H54 (cell line): Measurements from ENCODE around the gene SHD.
"Not testable (repeated sequence)": the region's sequence is repeated elsewhere in the genome, so short reads cannot be mapped to it uniquely, and the experiment has no call there.

Experiments
- DNase-seq: peaks from one replicate; pipeline ENCODE4 v3.0.0; 2011; ENCODE audit warnings: low spot score, mixed read lengths; ENCODE audit not compliant: insufficient read length
- FAIRE-seq: peaks from 3 replicates; lab custom pipeline; 2011; peaks lifted over from hg19 to GRCh38; lab: Jason Lieb, UNC
- POLR2A ChIP-seq: IDR thresholded peaks from 2 replicates; pipeline ENCODE4 v1.6.1; 2011; ENCODE audit warnings: low read depth, mild to moderate bottlenecking, low read length

SHD gene

GRCh38 chr19:4277191-4277696 is 1.8 kb upstream of the SHD start:
- no peak for TF ChIP-seq POLR2A
- DNase-seq: no peak
- FAIRE-seq: no peak

DNA sequence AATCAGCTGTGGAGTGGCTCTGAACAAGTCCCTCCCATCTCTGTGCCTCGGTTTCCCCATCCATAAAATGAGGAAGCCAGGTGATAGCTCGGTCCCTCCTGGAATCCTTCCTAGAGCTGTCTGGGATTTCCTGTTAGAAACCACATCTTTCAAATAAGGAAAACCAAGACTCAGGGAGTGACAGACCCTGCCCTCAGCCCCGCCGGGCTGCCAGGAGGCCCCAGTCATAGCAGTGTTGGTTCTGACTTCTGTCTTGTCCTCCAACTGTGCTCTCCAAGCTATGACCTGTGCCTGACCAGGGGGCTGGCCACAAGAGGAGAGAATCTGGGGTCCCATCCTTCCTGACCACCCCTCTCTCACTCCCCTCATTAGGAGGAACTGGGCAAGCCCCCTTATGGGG is 1.1 kb upstream of the SHD start:
- DNase-seq (no peak), FAIRE-seq (no peak)
- TF ChIP-seq POLR2A: no peak

DNA sequence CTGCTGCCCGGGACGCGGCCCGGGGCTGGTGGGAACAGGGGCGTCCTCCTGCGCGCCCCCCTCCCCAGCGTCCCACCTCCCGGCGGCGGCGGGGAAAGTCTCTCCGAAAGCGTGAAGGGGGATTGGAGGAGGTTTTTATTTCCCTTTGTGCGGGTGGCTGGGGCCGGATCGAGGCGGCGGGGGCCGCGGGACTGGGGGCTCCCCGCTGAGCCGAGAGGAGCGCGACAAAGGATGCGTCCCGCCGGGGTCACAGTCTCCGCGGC is 132 bp downstream of the SHD start:
- FAIRE-seq (no peak), DNase-seq (no peak)
- no peak for TF ChIP-seq POLR2A

GRCh38 chr19:4279530-4280422 is 710 bp downstream of the SHD start:
- no peak for DNase-seq
- TF ChIP-seq POLR2A: no peak
- no peak for FAIRE-seq

DNA sequence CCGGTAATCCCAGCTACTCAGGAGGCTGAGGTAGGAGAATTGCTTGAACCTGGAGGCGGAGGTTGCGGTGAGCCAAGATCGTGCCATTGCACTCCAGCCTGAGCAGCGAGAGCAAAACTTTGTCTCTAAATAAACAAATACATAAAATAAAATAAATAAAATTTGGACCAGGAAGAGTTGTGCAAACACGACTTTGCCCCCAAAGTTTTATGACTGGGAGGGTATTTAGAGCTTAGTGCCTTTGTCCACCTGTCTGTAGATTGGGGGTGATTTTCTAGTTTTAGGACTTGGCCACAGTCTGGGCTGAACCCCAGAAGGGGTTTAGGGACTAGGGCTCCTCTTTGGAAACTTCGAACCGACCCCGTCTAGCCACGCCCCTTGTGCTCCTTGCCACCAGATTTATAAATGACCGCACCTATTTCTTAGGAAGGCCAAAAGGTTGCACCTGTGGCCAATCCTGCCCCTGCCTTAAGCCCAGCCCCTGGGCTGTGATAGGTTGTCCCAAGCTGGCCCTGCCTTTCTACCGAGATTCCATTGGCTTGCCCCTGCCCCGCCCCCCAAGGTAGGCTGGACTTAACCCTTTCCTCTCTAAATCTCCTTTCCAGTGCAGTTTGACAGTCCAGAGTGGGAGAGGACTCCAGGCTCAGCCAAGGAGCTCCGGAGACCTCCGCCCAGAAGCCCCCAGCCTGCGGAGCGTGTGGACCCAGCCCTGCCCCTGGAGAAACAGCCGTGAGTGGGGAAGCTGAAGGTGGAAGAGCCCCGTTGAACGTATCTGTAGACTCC is 5.3 kb downstream of the SHD start:
- DNase-seq (peak; percentile 74), FAIRE-seq (no peak)
- no peak for TF ChIP-seq POLR2A

DNA sequence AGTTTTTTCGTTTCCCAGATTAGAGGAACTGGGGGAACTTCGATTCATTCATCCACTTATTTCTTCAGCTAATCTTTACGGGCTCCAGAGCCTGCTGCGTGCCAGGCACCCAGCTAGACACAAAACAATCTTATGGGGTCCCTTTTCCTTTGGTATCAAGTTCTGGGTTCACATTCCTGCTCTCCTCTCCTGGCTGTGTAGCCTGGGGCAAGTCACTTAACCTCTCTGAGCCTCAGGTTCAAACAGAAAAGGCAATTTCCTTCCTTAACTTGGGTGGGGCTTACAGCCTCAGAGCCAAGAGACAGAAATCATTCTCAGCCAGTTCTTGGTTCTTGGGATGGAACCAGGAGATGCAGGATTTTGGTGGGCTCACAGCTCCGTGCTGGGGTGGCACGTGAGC is 5.9 kb downstream of the SHD start:
- DNase-seq (no peak), FAIRE-seq (no peak)
- TF ChIP-seq POLR2A: no peak

GRCh38 chr19:4286141-4286540 is 7.1 kb downstream of the SHD start:
- not testable (repeated sequence) for FAIRE-seq

GRCh38 chr19:4288091-4288777 is 9.2 kb downstream of the SHD start:
- DNase-seq (peak; percentile 61), FAIRE-seq (no peak)

More at GRCh38 chr19:4286141-4286540, 7.1 kb downstream of the SHD start:
- not testable (repeated sequence) for DNase-seq

GRCh38 chr19:4291184-4291732 is 12.2 kb downstream of the SHD start:
- no peak for DNase-seq
- FAIRE-seq: no peak
- no peak for TF ChIP-seq POLR2A

More at GRCh38 chr19:4288091-4288777, 9.2 kb downstream of the SHD start:
- no peak for TF ChIP-seq POLR2A

- FAIRE-seq (no peak), DNase-seq (no peak)
- no peak for TF ChIP-seq POLR2A
Observed at GRCh38 chr19:4292515-4292914, 13.4 kb downstream of the SHD start.

DNA sequence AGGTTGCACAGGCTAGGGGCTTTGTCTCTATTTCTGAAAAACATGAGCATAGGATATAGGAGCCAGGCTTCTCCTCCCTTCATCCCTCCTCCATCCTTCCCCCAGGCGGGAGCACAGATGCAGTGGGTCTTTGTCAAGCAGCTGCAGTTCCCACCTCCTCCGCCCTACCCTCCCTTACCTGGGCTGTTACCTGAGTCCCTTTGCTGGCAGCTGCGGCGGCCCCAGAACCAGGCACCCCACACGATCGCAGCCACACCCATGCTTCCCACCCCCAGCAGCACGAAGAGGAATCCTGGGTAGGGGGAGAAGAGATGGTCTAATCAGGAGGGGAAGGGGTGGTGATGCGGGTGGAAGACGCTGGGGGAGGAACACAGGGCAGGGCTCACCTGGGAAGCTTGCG is 15.3 kb downstream of the SHD start:
- no peak for TF ChIP-seq POLR2A
- DNase-seq (no peak), FAIRE-seq (no peak)

- TF ChIP-seq POLR2A: no peak
- no peak for FAIRE-seq
- no peak for DNase-seq
Observed at GRCh38 chr19:4295972-4296771, 17.1 kb downstream of the SHD start.

DNA sequence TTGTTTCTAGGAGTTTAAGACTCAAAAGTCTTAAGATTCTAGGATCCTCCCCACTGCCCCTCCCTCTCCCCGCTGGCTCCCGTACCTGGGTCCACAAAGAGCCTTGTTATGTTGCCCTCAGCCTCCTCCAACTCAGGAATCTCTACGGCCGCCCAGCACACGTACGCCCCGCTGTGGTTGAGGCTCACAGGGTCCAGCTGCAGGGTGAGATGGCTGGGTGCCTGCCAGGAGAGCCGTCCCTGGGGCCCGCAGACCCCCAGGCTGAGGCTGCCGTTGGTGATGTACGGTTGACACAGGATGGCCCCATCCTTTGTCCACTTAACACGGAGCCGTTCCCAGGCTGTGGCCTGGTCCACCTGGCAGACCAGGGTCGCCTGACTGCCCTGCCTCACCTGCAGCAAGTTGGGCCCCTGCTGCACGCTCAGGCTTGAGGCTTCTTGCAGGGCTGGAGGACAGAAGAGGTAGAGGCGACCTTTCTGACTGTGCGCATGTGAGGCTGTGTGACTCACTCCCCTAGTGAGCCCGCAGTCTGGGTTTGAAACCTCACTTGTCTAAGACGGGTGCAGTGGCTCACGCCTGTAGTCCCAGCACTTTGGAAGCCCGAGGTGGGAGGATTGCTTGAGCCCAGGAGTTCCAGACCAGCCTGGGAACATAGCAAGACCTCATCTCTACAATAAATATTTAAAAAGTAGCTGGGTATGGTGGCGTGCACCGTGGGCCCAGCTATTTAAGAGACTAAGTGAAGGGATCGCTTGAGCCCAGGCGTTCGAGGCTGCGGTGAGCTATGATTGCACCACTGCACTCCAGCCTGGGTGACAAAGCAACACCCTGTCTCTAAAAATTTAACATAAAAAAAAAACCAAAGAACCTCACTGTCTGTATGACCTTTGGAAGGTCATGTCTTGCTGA is 19.1 kb downstream of the SHD start:
- DNase-seq (no peak), FAIRE-seq (no peak)
- no peak for TF ChIP-seq POLR2A
